Fibroblast of skin of left biceps (primary cell): ENCODE results near the gene EDNRB.
A peak's percentile ranks its signal among the peaks of the same experiment; 100 is the strongest.
"Not testable (repeated sequence)": the region's sequence is repeated elsewhere in the genome, so short reads cannot be mapped to it uniquely, and the experiment has no call there.

Experiments used
- DNase-seq, 2 experiments: peaks; one replicate each; pipeline ENCODE4 v3.0.0-alpha.2; 2013; ENCODE audit warnings: low read depth in 2 of 2

The EDNRB gene

DNA sequence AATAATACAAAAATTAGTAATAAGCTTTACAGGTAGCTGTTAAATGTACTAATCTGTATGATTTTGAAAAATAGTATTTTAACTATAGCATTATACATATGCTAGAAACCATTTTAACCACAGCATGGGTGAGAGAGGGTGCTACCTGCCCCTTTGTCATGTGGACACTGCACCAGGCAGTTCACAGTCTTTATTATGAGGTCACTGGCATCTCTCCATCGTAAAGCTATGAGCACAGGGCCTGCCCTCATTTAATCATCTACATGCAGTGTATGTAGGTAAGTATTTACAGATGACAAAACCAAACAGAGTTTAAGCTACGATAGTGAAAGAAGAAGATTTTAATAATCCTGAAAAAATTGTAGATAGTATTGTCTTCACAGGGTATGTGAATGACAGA, 21.7 kb downstream of the EDNRB start:
- DNase-seq: no peak

- DNase-seq: peak in 1 of 2 experiments; percentile 7
Observed at GRCh38 chr13:77896536-77896935, 22.1 kb downstream of the EDNRB start.

- DNase-seq: no peak
Observed at GRCh38 chr13:77894743-77895142, 23.9 kb downstream of the EDNRB start.

- no peak for DNase-seq
Observed at GRCh38 chr13:77893066-77893465, 25.6 kb downstream of the EDNRB start.

GRCh38 chr13:77892491-77892890, 26.1 kb downstream of the EDNRB start:
- no peak for DNase-seq

DNA sequence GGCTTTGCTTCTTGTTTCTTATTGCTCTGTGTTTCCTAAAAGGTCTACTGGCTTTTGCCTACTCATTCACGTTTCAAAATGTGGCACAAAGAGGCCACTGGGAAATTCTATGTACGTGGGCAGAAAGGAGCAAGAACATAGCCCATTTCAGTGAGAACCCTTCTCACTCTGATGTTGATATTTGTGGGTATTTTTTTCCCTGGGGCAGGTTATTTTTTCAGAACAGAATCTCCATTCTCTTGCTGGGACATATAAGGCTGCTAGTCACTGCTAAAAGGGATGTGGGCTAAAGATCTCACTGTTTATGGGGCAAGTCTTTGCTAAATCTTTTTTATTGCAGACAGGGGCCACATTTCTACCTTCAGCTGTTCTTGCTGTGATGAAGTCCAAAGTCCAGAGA, 27.1 kb downstream of the EDNRB start:
- no peak for DNase-seq

GRCh38 chr13:77891041-77891440, 27.6 kb downstream of the EDNRB start:
- no peak for DNase-seq

GRCh38 chr13:77883328-77883727, 35.3 kb downstream of the EDNRB start:
- no peak for DNase-seq

GRCh38 chr13:77878190-77878589, 40.4 kb downstream of the EDNRB start:
- no peak for DNase-seq

DNA sequence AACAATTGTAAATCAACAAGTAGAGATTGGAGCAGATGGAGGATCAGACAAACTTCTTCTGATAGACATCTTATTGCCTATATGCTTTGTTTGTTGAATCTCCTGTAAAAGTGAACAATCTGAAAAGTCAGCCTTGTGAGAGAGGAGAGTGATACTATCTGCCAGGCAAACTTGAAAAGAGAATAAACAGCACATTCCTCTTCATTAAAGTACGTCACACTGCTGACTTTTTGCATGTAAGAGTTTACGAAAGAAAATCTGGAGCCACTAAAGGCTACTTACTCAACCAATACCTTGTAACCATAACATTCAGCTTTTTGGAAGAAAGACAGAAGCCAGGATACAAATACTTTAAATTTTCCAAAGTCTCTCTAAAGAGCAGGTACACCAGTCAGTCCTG, 42.5 kb downstream of the EDNRB start:
- no peak for DNase-seq

- no peak for DNase-seq
Observed at GRCh38 chr13:77874406-77874805, 44.2 kb downstream of the EDNRB start.

DNA sequence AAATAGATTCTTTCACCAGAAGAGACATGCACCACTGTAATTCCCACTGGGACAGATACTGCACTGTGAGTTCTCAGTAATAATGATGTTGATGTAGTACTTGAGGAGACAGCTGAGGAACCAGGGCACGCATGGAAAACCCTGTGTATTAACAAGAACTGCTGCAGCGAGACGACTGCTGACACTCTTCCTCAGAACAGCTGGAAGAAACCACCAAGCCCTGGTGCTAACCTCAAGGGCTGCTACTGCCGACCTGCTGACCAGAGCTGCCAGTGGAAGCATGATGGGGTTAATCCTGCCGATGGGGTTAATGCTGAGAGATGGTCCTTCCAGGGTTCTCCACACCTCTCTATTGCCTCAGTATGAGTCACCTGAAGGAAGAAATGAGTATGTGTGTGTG, 45.6 kb downstream of the EDNRB start:
- no peak for DNase-seq

GRCh38 chr13:77871596-77871995, 47.0 kb downstream of the EDNRB start:
- DNase-seq: no peak

DNA sequence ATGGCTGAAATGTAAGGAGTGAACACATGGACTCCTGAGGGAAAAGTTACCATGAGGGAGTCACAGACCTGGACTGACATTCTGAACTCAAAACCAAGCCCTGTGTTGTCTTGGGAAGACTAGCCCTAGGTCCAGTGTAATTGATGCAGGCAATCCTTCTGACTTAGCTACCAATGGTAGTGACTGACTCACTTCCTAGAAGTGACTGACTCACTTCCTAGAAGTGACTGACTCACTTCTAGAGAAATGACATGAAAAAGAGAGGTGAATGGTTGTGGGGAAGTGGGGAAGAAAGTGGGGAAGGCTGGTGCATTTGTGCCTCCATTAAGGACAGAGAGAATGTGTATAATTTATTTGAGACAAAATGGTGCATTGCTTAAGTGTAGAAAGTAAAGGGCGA, 49.9 kb downstream of the EDNRB start:
- no peak for DNase-seq

GRCh38 chr13:77866971-77867370, 51.7 kb downstream of the EDNRB start:
- DNase-seq: no peak

- DNase-seq: no peak
Observed at GRCh38 chr13:77865622-77866021, 53.0 kb downstream of the EDNRB start.

GRCh38 chr13:77863144-77863543, 55.5 kb downstream of the EDNRB start:
- no peak for DNase-seq

DNA sequence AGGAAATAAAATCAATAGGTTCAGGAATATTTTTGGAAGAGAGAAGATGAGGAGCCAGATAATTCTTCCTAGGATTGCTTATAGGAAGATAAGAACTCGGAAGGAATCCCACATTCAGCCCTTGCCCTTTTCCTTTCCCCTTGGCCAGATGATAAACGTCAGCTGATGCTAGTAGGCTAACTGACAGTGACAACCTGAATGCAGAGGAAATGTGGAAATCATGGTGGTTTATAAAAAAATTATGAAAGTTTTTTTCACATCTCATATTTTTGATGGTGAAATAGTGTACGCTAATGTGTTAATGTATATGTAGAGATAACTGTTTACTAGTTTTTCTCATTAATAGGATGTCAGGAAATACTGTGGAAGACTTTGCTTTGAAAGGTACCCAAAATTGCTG, 56.9 kb downstream of the EDNRB start:
- DNase-seq: no peak

DNA sequence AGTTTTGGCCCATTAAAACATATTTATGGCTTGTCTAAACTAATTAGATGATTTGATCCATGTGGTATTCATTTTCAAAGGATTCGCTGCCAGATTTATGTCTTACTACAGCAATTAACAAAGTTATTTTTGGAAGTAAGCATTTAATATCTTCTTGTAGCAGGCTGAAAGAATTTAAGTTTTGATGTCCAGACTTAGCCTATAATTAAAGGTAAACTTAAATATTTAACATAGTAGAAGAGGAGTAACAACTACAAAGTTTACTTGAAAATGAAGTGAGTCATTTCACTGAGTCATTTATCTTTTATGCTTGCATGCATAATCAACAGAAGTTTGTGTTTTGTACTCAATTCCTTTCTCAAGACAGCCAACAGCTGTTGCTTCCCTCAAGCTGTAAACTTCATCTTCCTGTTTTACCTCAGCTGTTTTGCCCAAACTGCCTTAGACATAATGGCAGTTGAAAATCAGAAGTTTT, 58.1 kb downstream of the EDNRB start:
- peak in 1 of 2 experiments; percentile 6 for DNase-seq

DNA sequence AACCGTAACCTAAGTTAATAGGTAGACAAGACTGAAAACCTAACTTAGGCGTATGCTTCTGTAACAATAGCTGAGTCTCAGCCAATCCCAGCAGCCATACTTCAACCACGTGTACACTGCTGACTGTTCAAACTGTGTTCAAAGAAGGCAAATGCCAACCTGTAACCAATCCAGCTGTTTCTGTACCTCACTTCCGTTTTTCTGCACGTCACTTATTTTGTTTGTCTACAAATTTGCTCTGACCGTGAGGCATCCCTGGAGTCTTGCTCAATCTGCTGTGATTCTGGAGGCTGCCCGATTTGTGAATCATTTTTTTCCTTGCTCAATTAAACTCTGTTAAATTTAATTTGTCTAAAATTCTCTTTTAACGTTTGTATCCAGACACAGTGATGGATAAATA, 59.2 kb downstream of the EDNRB start:
- DNase-seq: no peak

- DNase-seq: no peak
Observed at GRCh38 chr13:77857531-77858209, 61.0 kb downstream of the EDNRB start.

DNA sequence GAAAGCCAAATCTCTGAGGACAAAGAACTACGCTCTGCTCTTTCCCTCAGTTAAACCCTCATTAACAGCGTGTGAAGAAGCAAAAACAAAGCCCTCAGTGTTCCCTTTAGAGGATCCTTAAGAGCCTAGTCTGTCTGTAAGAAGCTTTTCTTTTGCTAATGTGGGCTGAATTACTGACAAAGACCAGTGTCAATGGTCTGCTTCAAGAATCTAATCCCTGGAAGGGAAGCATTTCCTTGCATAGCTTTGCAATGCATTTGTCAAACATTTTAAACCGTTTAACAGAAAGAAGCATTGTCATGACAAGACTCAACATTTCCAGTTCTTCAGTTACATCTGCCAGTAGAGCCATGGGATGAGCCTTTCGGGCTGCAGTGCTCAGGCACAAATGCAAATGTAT, 64.9 kb downstream of the EDNRB start:
- DNase-seq: no peak

DNA sequence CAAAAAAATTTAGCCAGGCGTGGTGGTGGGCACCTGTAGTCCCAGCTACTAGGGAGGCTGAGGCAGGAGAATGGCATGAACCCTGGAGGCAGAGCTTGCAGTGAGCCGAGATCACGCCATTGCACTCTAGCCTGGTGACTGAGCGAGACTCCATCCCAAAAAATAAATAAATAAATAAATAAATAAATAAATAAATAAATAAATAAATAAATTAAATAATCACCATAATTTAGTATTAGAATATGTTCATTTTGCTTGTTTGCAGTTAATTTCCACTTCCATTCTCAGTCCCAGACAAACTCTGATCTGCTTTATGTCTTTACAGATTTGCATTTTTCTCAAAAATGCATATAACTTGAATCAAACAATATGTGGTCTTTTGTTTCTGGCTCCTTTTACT, 70.6 kb downstream of the EDNRB start:
- not testable (repeated sequence) for DNase-seq

GRCh38 chr13:77846173-77846572, 72.5 kb downstream of the EDNRB start:
- DNase-seq: no peak
